Tibial nerve (tissue), 4 donors: ENCODE data around the gene PRKAG2.

Experiments used
- EP300 ChIP-seq, 2 donors: sonication (generic); formaldehyde crosslinking; IDR thresholded peaks; one replicate each; pipeline ENCODE4 v1.6.1; 2017; ENCODE audit warnings: antibody characterized with exemption in 2 of 2, mild to moderate bottlenecking in 1 of 2
- POLR2A ChIP-seq, 2 donors: fragments of 450-650 bp; IDR thresholded peaks; one replicate each; pipeline ENCODE4 v1.6.1; 2017; ENCODE audit warnings: antibody characterized with exemption in 2 of 2, mild to moderate bottlenecking in 2 of 2, moderate library complexity in 2 of 2
- TF ChIP-seq, protein P1 (sequence below), 5 experiments: fragments of 200-600 bp in 3 of 5; fragments of 450-650 bp in 2 of 5; sonication (generic) in 3 of 5; IDR thresholded peaks; one replicate each; pipeline ENCODE4 v1.5.1; 2016 to 2019; ENCODE audit warnings: antibody characterized with exemption in 5 of 5, mild to moderate bottlenecking in 3 of 5, moderate library complexity in 2 of 5

DNA sequence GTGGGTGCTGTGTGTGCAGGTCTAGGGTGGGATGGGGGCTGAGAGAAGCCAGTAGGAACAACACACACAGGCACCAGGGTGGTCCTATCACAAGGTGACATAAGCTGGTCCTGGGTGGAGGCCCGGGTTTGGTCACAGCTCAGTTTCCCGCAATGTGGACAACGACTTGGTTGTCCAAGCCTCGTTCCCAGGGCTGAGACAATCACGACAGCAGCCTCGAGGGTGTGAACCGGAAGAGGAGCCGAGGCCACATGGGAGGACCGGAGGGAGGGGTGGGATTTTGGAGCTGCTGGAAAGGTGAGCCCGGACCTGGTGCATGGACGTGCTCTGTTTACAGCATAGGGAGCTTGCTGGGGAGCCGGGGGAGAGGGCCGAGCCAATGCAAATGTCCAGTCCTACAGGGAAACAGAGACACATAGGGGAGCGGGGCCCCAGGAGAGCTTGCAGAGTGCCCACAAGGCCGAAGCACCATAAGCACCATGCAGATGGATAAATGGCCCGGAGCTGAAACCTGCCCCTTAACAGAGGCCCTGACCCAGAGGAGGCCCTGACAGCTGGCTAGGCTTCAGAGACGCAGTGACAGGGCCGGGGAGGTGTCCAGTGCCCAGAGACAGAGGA lies 92.8 kb downstream of the PRKAG2 start:
- TF ChIP-seq, protein P1, sequence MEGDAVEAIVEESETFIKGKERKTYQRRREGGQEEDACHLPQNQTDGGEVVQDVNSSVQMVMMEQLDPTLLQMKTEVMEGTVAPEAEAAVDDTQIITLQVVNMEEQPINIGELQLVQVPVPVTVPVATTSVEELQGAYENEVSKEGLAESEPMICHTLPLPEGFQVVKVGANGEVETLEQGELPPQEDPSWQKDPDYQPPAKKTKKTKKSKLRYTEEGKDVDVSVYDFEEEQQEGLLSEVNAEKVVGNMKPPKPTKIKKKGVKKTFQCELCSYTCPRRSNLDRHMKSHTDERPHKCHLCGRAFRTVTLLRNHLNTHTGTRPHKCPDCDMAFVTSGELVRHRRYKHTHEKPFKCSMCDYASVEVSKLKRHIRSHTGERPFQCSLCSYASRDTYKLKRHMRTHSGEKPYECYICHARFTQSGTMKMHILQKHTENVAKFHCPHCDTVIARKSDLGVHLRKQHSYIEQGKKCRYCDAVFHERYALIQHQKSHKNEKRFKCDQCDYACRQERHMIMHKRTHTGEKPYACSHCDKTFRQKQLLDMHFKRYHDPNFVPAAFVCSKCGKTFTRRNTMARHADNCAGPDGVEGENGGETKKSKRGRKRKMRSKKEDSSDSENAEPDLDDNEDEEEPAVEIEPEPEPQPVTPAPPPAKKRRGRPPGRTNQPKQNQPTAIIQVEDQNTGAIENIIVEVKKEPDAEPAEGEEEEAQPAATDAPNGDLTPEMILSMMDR (IDR thresholded peaks at IDR 0.05), result no peak
- TF ChIP-seq EP300 (IDR thresholded peaks at IDR 0.05) (no peak), POLR2A (IDR thresholded peaks at IDR 0.05) (no peak)
